Nephron (organoid): ENCODE results near the gene CORO1C.
A peak's percentile ranks its signal among the peaks of the same experiment; 100 is the strongest.

Experiments used
- H3K27ac Mint-ChIP-seq, 3 experiments: 2 replicates each; pipeline ENCODE4 v1.8.0; 2020; ENCODE audit warnings: mixed read lengths in 3 of 3, mild to moderate bottlenecking in 2 of 3, moderate library complexity in 1 of 3
- H3K27me3 Mint-ChIP-seq: 2 replicates; pipeline ENCODE4 v1.8.0; 2021; ENCODE audit warnings: low read depth, mild to moderate bottlenecking, moderate library complexity, mixed read lengths
- H3K36me3 Mint-ChIP-seq: 2 replicates; pipeline ENCODE4 v1.8.0; 2020; ENCODE audit warnings: low read depth, mixed read lengths
- H3K4me1 Mint-ChIP-seq: 2 replicates; pipeline ENCODE4 v1.8.0; 2020; ENCODE audit warnings: mixed read lengths
- H3K4me3 Mint-ChIP-seq, 3 experiments: 2 replicates each; pipeline ENCODE4 v1.8.0; 2020; ENCODE audit warnings: mild to moderate bottlenecking in 3 of 3, mixed read lengths in 3 of 3, moderate library complexity in 2 of 3
- H3K9me3 Mint-ChIP-seq: 2 replicates; pipeline ENCODE4 v1.8.0; 2020; ENCODE audit warnings: mixed read lengths
- TF ChIP-seq, protein P1 (sequence below), 3 experiments: fragments of 200-600 bp; sonication (generic); IDR thresholded peaks; one replicate each; pipeline ENCODE4 v1.5.0; 2021; ENCODE audit warnings: antibody characterized with exemption in 3 of 3; ENCODE audit not compliant: unreplicated experiment in 3 of 3

The CORO1C gene

DNA sequence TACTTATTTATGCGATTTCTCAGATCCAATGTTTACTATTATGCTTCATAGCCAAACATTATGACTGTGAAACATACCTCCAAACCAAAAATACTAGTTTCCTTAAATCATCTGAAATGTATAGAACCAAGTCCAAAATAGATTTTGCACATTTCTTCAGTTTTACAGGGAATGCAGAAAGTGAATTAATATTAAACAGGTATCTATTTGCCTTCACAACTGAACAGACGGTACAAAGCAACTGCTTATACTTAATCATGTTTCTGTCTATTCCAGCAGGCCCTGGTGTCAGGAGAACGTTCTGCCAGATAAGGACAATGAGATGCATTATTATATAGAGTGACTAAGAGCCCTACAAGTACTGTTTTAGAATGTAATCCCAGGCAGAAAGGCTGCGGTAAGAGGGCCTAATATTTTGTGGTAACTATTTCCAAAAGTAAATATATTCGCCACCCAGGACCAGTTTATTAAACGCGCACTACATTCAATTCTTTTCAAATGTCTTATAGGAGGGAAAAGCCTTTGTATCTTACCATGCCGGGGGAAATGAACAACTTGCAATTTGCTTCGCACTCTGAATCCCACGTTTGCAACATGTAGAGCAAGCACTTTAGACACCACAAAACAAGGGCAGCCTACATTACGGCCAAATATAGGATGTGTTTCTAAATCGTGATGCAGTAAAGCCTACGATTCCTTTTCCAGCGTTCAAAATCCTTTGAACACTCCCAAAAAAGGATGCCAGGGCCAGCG is 1.5 kb downstream of the CORO1C start:
- Mint-ChIP-seq H3K4me1 (peaks cover 52% of the 10 kb centered on the region), H3K4me3 (peak overlapping the region; percentile 92 to 97 (median 94)), H3K9me3 (no peaks in the 10 kb centered on the region), H3K27me3 (no peaks in the 10 kb centered on the region), H3K36me3 (no peaks in the 10 kb centered on the region), H3K27ac (peak overlapping the region; percentile 86 to 98 (median 93))
- TF ChIP-seq, protein P1, sequence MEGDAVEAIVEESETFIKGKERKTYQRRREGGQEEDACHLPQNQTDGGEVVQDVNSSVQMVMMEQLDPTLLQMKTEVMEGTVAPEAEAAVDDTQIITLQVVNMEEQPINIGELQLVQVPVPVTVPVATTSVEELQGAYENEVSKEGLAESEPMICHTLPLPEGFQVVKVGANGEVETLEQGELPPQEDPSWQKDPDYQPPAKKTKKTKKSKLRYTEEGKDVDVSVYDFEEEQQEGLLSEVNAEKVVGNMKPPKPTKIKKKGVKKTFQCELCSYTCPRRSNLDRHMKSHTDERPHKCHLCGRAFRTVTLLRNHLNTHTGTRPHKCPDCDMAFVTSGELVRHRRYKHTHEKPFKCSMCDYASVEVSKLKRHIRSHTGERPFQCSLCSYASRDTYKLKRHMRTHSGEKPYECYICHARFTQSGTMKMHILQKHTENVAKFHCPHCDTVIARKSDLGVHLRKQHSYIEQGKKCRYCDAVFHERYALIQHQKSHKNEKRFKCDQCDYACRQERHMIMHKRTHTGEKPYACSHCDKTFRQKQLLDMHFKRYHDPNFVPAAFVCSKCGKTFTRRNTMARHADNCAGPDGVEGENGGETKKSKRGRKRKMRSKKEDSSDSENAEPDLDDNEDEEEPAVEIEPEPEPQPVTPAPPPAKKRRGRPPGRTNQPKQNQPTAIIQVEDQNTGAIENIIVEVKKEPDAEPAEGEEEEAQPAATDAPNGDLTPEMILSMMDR (IDR thresholded peaks at IDR 0.05; ENCODE audit: unreplicated experiment in 3 of 3) = no peak

GRCh38 chr12:108728820-108729611 is 2.3 kb downstream of the CORO1C start:
- peak overlapping the region; percentile 92 to 97 (median 94) for H3K4me3 Mint-ChIP-seq
- no peaks in the 10 kb centered on the region for H3K9me3 Mint-ChIP-seq
- TF ChIP-seq, protein P1 (IDR thresholded peaks at IDR 0.05; ENCODE audit: unreplicated experiment in 3 of 3) = no peak
- H3K27me3 Mint-ChIP-seq = no peaks in the 10 kb centered on the region
- peak overlapping the region; percentile 86 to 98 (median 93) for H3K27ac Mint-ChIP-seq
- peaks cover 57% of the 10 kb centered on the region for H3K4me1 Mint-ChIP-seq
- no peaks in the 10 kb centered on the region for H3K36me3 Mint-ChIP-seq

- Mint-ChIP-seq H3K27me3 (no peaks in the 10 kb centered on the region), H3K9me3 (no peaks in the 10 kb centered on the region), H3K4me1 (peaks cover 66% of the 10 kb centered on the region), H3K4me3 (peak overlapping the region; percentile 92 to 97 (median 94)), H3K36me3 (no peaks in the 10 kb centered on the region), H3K27ac (peak overlapping the region; percentile 86 to 98 (median 93))
- TF ChIP-seq, protein P1 (IDR thresholded peaks at IDR 0.05; ENCODE audit: unreplicated experiment in 3 of 3) = no peak
These were observed 3.2 kb downstream of the CORO1C start for GRCh38 chr12:108727868-108728735.

DNA sequence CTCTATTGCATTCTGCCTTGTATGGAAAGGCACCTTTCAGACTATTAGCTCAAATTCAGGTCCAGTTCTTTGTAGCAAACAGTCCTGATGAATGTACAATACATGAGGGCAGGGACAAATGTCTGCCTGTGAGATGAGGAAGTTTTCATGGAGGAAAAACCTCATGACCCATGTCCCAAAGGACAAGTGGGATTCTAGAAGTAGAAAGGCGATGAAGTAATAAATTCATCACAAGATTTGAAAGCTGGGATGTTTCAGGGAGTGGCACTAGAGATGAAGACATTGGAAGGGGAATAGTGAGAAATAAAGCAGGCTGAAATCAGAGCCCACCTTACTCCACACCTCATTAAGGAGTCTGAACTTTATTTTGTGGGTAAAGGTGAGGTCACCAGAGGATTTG is 4.2 kb downstream of the CORO1C start:
- H3K27me3 Mint-ChIP-seq = no peaks in the 10 kb centered on the region
- H3K4me1 Mint-ChIP-seq = peaks cover 70% of the 10 kb centered on the region
- H3K36me3 Mint-ChIP-seq = no peaks in the 10 kb centered on the region
- H3K9me3 Mint-ChIP-seq = no peaks in the 10 kb centered on the region
- H3K4me3 Mint-ChIP-seq = peak overlapping the region in 2 of 3 experiments; percentile 62 to 75
- TF ChIP-seq, protein P1 (IDR thresholded peaks at IDR 0.05; ENCODE audit: unreplicated experiment in 3 of 3) = no peak
- H3K27ac Mint-ChIP-seq = peak overlapping the region in 2 of 3 experiments; percentile 59 to 93

DNA sequence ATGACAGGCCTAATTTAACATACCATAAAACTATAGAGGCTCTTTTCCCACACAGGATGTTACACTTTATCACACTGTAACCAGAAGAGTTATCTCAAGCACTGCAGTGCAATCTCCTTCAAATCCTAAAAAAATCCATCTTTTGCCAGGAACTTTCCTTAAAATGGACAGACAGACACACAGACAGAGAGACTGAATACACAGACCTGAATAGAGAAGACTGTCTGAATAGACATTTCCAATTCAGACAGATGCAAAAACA is 6.5 kb downstream of the CORO1C start:
- Mint-ChIP-seq H3K27me3 (no peaks in the 10 kb centered on the region), H3K4me1 (peaks cover 80% of the 10 kb centered on the region), H3K9me3 (no peaks in the 10 kb centered on the region), H3K4me3 (peak overlapping the region in 2 of 3 experiments; percentile 20 to 54), H3K36me3 (no peaks in the 10 kb centered on the region), H3K27ac (peak overlapping the region; percentile 80 to 88 (median 83))
- TF ChIP-seq, protein P1 (IDR thresholded peaks at IDR 0.05; ENCODE audit: unreplicated experiment in 3 of 3) = no peak
